ENCODE measurements around the gene ROBO1. TPM values are rescaled to one million over a fixed set of nuclear protein-coding genes. Genes with fewer than 3 reads are reported as not detected.

The ROBO1 gene
- total RNA-seq, 1 donor from 2014 or later = 182 TPM

DNA sequence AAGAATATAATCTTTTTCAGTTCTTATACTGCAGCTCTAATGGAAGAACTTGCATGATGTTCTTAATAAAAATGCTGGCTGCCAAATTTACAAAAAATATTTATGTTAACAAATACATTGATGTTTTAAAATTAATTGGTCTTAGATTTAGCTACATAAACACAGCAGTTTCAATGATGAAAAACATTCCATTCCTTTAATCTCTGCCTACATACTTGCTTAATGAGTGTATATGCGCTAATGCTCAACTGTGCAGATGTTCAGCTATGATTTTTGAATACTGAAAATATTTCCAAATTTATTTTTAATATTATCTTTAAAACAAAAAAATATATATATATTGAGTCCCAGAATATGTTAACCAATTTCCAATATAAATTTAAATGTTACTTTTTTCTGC is 867.4 kb downstream of the ROBO1 start:
- Mint-ChIP-seq H3K4me1 (ENCODE audit: unreplicated experiment) (peaks cover 21% of the 10 kb centered on the region), H3K27me3 (no peaks in the 10 kb centered on the region), H3K4me3 (no peak overlapping the region), H3K27ac (no peak overlapping the region), H3K36me3 (peaks cover 14% of the 10 kb centered on the region), H3K9me3 (peaks cover 11% of the 10 kb centered on the region)
- TF ChIP-seq CTCF (conservative IDR thresholded peaks at IDR 0.05) = no peak
- no peak for DNase-seq (ENCODE audit: extremely low spot score, unreplicated experiment)

DNA sequence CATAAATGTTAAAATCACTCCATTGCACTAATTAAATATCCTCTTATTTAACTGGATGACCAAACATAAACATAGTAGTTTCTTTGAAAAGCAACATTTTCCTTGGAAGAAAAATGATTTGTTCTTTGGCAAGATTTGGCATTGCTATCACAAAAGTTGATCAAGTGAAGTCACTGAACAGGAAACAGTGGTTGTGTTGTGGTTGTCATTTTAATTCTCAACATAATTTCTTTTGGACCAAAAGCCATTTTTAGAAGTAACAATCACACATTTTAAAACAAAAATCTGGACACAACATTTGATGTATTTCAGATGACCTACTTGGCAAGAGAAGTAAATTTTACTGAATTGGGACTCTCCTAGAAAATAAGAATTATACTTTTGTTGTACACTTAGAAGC is 872.3 kb downstream of the ROBO1 start:
- no peak overlapping the region for H3K4me3 Mint-ChIP-seq
- peaks cover 21% of the 10 kb centered on the region for H3K9me3 Mint-ChIP-seq
- DNase-seq (ENCODE audit: extremely low spot score, unreplicated experiment) = no peak
- H3K27ac Mint-ChIP-seq = no peak overlapping the region
- H3K36me3 Mint-ChIP-seq = peaks cover 30% of the 10 kb centered on the region
- no peak for TF ChIP-seq CTCF (conservative IDR thresholded peaks at IDR 0.05)
- H3K4me1 Mint-ChIP-seq (ENCODE audit: unreplicated experiment) = peaks cover 32% of the 10 kb centered on the region
- no peaks in the 10 kb centered on the region for H3K27me3 Mint-ChIP-seq

DNA sequence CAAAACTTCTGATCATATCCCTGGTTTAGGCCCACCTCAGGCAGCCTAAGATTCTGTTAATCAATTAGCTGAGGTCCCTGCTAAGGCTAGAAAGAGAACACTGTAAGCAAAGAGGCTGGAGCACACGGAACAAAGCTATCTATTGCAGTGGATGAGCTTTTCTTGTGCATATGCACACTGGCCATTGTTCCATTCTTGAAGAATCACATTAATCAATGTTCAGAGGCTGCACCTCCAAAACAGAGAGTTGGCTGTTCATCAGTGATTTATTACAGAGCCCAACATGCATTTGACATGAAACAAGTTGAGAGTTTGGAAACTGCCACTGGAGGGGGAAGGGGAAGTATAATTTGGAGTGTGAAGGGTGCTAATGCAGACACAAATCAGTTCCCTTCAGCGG is 873.0 kb downstream of the ROBO1 start:
- H3K27me3 Mint-ChIP-seq = no peaks in the 10 kb centered on the region
- H3K4me1 Mint-ChIP-seq (ENCODE audit: unreplicated experiment) = peaks cover 32% of the 10 kb centered on the region
- peaks cover 30% of the 10 kb centered on the region for H3K36me3 Mint-ChIP-seq

GRCh38 chr3:78893161-78893560 is 874.6 kb downstream of the ROBO1 start:
- H3K36me3 Mint-ChIP-seq = peaks cover 30% of the 10 kb centered on the region
- peak overlapping the region; percentile 33 for H3K27ac Mint-ChIP-seq
- H3K27me3 Mint-ChIP-seq = no peaks in the 10 kb centered on the region
- peaks cover 47% of the 10 kb centered on the region for H3K4me1 Mint-ChIP-seq (ENCODE audit: unreplicated experiment)
- H3K9me3 Mint-ChIP-seq = peaks cover 21% of the 10 kb centered on the region
- TF ChIP-seq CTCF (conservative IDR thresholded peaks at IDR 0.05) = no peak
- DNase-seq (ENCODE audit: extremely low spot score, unreplicated experiment) = no peak
- no peak overlapping the region for H3K4me3 Mint-ChIP-seq

More for the DNA sequence above, 873.0 kb downstream of the ROBO1 start:
- TF ChIP-seq CTCF (conservative IDR thresholded peaks at IDR 0.05) = no peak
- Mint-ChIP-seq H3K4me3 (peak overlapping the region; percentile 58), H3K9me3 (peaks cover 21% of the 10 kb centered on the region), H3K27ac (no peak overlapping the region)
- DNase-seq (ENCODE audit: extremely low spot score, unreplicated experiment) = no peak

GRCh38 chr3:78889348-78889747 is 878.5 kb downstream of the ROBO1 start:
- DNase-seq (ENCODE audit: extremely low spot score, unreplicated experiment) = no peak
- Mint-ChIP-seq H3K4me1 (ENCODE audit: unreplicated experiment) (peaks cover 32% of the 10 kb centered on the region), H3K4me3 (no peak overlapping the region), H3K27ac (no peak overlapping the region), H3K36me3 (peaks cover 16% of the 10 kb centered on the region), H3K9me3 (peaks cover 10% of the 10 kb centered on the region), H3K27me3 (no peaks in the 10 kb centered on the region)
- TF ChIP-seq CTCF (conservative IDR thresholded peaks at IDR 0.05) = no peak

DNA sequence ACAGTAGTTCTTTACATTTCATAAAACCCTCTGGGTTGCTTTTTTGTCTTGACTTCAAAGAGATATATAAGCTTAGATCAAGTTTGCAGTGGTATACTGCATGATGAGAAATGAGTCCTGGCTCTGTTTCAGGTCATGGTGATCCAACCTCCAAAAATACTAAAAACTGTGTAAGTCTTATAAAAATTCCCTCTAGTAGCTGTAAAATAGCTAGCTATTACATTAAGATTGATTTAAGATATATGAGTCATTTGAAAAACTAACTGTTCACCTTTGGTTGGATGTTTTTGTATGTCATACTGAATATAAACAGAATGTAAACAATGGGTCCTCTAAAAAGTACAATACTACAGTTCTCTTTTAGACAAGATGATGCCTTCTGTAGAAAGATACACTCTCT is 879.2 kb downstream of the ROBO1 start:
- Mint-ChIP-seq H3K4me1 (ENCODE audit: unreplicated experiment) (peaks cover 32% of the 10 kb centered on the region), H3K4me3 (no peak overlapping the region), H3K9me3 (peaks cover 10% of the 10 kb centered on the region), H3K27ac (no peak overlapping the region), H3K27me3 (no peaks in the 10 kb centered on the region), H3K36me3 (peaks cover 16% of the 10 kb centered on the region)
- TF ChIP-seq CTCF (conservative IDR thresholded peaks at IDR 0.05) = no peak
- no peak for DNase-seq (ENCODE audit: extremely low spot score, unreplicated experiment)
